Type B pancreatic cell (in vitro differentiated cells): ENCODE measurements around the gene CCDC142. TPM values are rescaled to one million over a fixed set of nuclear protein-coding genes. Genes with fewer than 3 reads are reported as not detected.

Experiments used
- DNase-seq: peaks from one replicate; pipeline ENCODE4 v3.0.0; 2021; ENCODE audit warnings: mixed read lengths; ENCODE audit not compliant: unreplicated experiment; ENCODE audit errors: extremely low spot score
- H3K27ac Mint-ChIP-seq: 2 replicates; pipeline ENCODE4 v1.8.0; 2021; ENCODE audit warnings: mild to moderate bottlenecking, mixed read lengths
- H3K27me3 Mint-ChIP-seq: 2 replicates; pipeline ENCODE4 v1.8.0; 2021; ENCODE audit warnings: mixed read lengths
- H3K36me3 Mint-ChIP-seq: 2 replicates; pipeline ENCODE4 v1.8.0; 2021; ENCODE audit warnings: mixed read lengths
- H3K4me1 Mint-ChIP-seq: one replicate; pipeline ENCODE4 v1.8.0; 2021; ENCODE audit warnings: mixed read lengths; ENCODE audit not compliant: unreplicated experiment
- H3K4me3 Mint-ChIP-seq: 2 replicates; pipeline ENCODE4 v1.8.0; 2021; ENCODE audit warnings: mild to moderate bottlenecking, mixed read lengths
- H3K9me3 Mint-ChIP-seq: 2 replicates; pipeline ENCODE4 v1.8.0; 2021; ENCODE audit warnings: mixed read lengths
- total RNA-seq: library from RNA; stranded (reverse); gene quantifications from 2 replicates; pipeline ENCODE4 v1.2.1, GENCODE V29; 2021; ENCODE audit warnings: low replicate concordance
- TF ChIP-seq, protein P1 (sequence below): fragments of 200-600 bp; sonication (generic); conservative IDR thresholded peaks from 2 replicates; pipeline ENCODE4 v1.5.0; 2021; ENCODE audit warnings: antibody characterized with exemption, mild to moderate bottlenecking

Gene CCDC142
- total RNA-seq, 1 donor from 2014 or later: 30.1 TPM

DNA sequence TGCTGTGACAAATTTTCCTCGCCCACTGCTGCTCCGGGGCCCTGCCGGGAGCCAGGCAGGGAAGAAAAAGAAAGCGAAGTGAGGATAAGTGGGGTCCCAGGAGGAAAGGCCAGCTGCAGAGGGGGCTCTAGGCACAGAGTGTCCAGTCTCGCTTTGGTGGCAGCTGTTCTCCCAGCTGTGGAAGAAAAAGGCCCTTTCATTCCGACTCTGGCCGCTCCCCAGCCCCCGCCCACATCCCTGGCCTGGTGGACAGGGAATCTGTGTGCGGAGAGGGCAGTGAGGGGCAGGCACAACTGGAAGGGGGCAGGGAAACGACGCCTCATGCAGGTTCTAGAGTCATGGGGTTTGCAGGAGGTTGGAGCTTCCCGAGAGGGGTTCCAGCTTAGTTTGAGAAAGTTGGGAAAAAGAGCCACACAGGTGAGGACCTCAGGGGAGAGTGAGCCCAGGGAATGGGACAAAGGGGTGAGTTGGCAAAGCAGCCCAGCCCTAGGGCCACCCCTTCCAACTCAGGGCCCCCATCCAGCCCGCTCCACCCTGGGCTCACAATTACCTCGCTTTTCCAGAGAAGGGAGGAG, 42.9 kb downstream of the CCDC142 start:
- Mint-ChIP-seq H3K9me3 (no peaks in the 10 kb centered on the region), H3K4me1 (peaks cover 36% of the 10 kb centered on the region), H3K4me3 (peak overlapping the region; percentile 96), H3K27me3 (peaks cover 5% of the 10 kb centered on the region), H3K36me3 (peaks cover 19% of the 10 kb centered on the region), H3K27ac (peak overlapping the region; percentile 99)
- TF ChIP-seq, protein P1, sequence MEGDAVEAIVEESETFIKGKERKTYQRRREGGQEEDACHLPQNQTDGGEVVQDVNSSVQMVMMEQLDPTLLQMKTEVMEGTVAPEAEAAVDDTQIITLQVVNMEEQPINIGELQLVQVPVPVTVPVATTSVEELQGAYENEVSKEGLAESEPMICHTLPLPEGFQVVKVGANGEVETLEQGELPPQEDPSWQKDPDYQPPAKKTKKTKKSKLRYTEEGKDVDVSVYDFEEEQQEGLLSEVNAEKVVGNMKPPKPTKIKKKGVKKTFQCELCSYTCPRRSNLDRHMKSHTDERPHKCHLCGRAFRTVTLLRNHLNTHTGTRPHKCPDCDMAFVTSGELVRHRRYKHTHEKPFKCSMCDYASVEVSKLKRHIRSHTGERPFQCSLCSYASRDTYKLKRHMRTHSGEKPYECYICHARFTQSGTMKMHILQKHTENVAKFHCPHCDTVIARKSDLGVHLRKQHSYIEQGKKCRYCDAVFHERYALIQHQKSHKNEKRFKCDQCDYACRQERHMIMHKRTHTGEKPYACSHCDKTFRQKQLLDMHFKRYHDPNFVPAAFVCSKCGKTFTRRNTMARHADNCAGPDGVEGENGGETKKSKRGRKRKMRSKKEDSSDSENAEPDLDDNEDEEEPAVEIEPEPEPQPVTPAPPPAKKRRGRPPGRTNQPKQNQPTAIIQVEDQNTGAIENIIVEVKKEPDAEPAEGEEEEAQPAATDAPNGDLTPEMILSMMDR: no peak
- DNase-seq: no peak

DNA sequence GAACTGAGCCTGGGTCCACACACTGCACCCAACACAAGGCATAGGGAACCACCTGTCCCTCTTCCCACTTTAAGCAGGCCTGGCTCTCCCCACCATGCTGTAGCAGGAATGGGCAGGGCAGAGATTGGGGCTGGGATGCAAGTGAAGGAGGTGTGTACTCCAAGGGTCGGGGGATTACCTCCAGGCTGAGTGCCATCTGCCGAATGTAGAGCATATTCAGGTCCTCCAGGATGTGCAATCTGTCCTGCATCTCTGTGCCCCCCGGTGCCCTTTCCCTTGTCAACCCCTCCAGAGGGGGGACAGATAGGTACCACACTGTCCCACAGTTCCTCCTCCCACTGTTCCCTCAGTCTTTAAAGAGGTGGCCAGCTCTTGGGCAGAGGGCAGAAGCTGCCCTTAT, 43.4 kb downstream of the CCDC142 start:
- Mint-ChIP-seq H3K27ac (peak overlapping the region; percentile 99), H3K36me3 (peaks cover 19% of the 10 kb centered on the region), H3K9me3 (no peaks in the 10 kb centered on the region), H3K27me3 (peaks cover 5% of the 10 kb centered on the region), H3K4me1 (peaks cover 32% of the 10 kb centered on the region), H3K4me3 (peak overlapping the region; percentile 96)
- no peak for DNase-seq
- TF ChIP-seq, protein P1: no peak

DNA sequence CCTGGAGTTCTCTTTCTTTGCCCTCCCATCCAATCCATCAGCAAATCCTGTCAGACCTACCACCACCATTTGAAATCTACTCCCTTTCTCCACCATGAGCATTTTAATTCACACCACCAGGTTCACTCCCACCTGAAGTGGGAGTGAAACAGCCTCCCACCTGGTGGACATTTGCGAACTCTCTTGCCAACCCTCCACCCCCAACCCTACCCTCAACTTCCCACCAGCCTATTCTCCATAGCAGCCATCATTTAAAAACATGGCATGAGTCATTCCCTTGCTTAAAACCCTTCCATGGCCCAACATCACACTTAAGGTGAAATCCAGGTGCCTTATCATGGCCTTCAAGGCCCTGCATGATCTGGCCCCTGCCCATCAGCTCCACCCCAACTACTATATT, 44.5 kb downstream of the CCDC142 start:
- Mint-ChIP-seq H3K27ac (peak overlapping the region; percentile 99), H3K4me1 (peaks cover 26% of the 10 kb centered on the region), H3K27me3 (peaks cover 5% of the 10 kb centered on the region), H3K4me3 (peak overlapping the region; percentile 96), H3K36me3 (peaks cover 19% of the 10 kb centered on the region), H3K9me3 (no peaks in the 10 kb centered on the region)
- no peak for DNase-seq
- TF ChIP-seq, protein P1: no peak

DNA sequence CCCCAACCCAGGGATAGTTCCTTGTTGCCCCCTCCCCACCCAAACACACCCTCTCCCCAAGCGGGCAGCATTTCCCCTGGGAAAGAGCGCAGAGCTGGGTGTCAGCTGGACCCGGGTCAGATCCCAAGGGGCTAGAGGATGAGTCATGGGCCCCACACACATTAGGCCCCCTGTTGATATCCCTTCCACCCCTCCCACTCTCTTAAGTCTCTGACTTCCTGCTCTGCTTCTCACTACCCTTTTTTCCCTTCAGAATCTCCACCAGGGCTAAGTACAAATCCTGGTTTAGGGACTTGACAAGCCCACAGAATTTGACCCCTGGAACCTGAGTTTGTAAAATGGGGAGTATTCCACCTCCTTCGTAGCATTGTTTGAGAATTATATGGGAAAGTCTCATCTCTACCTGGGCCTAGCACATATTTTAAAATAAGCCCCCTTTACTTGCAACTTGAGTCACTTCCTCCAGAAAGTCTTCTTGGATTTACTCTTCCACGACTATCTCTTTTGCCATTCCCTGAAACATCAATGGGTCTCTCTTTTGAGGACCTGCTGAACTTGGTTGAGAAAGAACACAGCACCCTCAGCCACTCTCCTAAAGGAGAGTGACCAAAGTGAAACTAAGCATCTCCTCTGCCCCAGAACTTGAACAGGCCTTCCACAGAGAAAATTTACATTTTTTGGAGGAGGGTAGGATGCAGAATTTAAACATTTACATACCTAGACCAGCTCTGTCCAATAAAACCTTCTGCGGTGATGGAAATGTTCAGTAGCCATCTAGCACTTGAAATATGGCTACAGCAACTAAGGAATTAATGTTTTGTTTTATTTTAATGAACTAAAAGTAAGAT, 45.7 kb downstream of the CCDC142 start:
- no peak overlapping the region for H3K4me3 Mint-ChIP-seq

DNA sequence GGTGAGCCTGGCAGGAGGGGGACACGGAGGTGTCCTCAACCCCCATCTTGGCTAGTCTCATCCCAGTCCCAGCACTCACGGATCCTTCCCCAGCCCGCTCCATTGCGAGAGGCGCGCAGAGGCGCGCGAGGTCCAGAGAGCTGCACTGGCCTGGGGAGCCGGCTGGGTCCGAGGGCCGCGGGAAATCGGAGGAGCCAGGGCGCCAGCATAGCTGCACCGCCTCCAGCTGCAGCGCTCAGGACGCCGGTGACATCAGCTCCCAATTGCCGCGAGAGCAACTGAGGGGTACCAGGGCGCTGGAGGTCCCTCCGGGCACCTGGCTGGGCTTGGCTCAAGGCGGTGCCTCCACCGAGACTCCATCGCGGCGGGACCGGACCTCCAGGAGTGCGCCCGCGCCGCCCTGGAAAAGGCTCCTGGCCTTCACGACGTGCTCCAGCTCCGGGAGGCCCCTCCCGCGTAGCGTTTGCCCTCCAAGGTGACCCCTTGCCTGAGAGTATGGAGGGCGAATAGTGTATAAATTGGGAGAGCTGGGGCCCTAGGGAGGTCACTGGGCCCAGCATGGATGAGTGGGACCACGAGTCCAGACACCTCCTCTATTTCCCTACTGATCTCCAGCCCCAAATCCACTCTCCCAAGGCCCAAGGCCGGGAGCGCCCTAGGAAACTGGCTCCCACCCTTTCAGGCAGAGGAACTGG, 46.5 kb downstream of the CCDC142 start:
- Mint-ChIP-seq H3K4me1 (peaks cover 26% of the 10 kb centered on the region), H3K36me3 (peaks cover 19% of the 10 kb centered on the region), H3K4me3 (no peak overlapping the region), H3K9me3 (no peaks in the 10 kb centered on the region), H3K27ac (peak overlapping the region; percentile 62), H3K27me3 (no peaks in the 10 kb centered on the region)
- TF ChIP-seq, protein P1: no peak
- DNase-seq: no peak

More for the DNA sequence above, 45.7 kb downstream of the CCDC142 start:
- TF ChIP-seq, protein P1: no peak
- Mint-ChIP-seq H3K27ac (peak overlapping the region; percentile 6), H3K9me3 (no peaks in the 10 kb centered on the region), H3K27me3 (peaks cover under 1% of the 10 kb centered on the region), H3K36me3 (peaks cover 19% of the 10 kb centered on the region), H3K4me1 (peaks cover 26% of the 10 kb centered on the region)
- no peak for DNase-seq
